A673 (cell line): ENCODE results near the gene TFB2M. TPM values are rescaled to one million over a fixed set of nuclear protein-coding genes. Genes with fewer than 3 reads are reported as not detected.

Experiments
- BruUV-seq: library from RNA; stranded (reverse); fragments of 400-500 nt; replicated peaks from 2 replicates; lab custom pipeline; 2021; lab: Mats Ljungman, UMichigan
- CTCF ChIA-PET: fragments of 300-600 bp; sonication (Branson Sonifier 250); formaldehyde crosslinking; loops from one replicate; lab custom pipeline; 2022; ENCODE audit warnings: antibody characterized with exemption; lab: Charles Lee
- POLR2A ChIA-PET: fragments of 300-600 bp; sonication (Branson Sonifier 250); formaldehyde crosslinking; loops from one replicate; lab custom pipeline; 2022; ENCODE audit warnings: antibody characterized with exemption; ENCODE audit not compliant: low non-redundant PET; lab: Charles Lee
- DNase-seq: peaks from one replicate; pipeline ENCODE4 v3.0.0-alpha.2; 2015; ENCODE audit warnings: low spot score
- H3K27ac ChIP-seq: fragments of 200-600 bp; sonication (generic); 2 replicates; pipeline ENCODE4 v1.5.1; 2016; ENCODE audit warnings: mixed run types, low read depth, mild to moderate bottlenecking, mixed read lengths, antibody characterized with exemption, low read length; ENCODE audit not compliant: poor library complexity, severe bottlenecking
- H3K27me3 ChIP-seq: fragments of 200-600 bp; sonication (generic); replicated peaks from 2 replicates; pipeline ENCODE4 v1.6.1; 2017; ENCODE audit warnings: mixed run types, low read depth, mild to moderate bottlenecking, mixed read lengths, antibody characterized with exemption, low read length; ENCODE audit not compliant: insufficient read depth, poor library complexity
- H3K36me3 ChIP-seq: fragments of 200-600 bp; sonication (generic); 2 replicates; pipeline ENCODE4 v1.6.1; 2016; ENCODE audit warnings: mixed run types, mild to moderate bottlenecking, mixed read lengths, antibody characterized with exemption, low read length; ENCODE audit not compliant: insufficient read depth, poor library complexity, severe bottlenecking
- H3K4me1 ChIP-seq: fragments of 200-600 bp; sonication (generic); 2 replicates; pipeline ENCODE4 v1.6.1; 2017; ENCODE audit warnings: mixed run types, mild to moderate bottlenecking, mixed read lengths, antibody characterized with exemption, low read length; ENCODE audit not compliant: insufficient read depth, poor library complexity, severe bottlenecking
- H3K4me3 ChIP-seq: fragments of 200-600 bp; sonication (generic); 2 replicates; pipeline ENCODE4 v1.5.1; 2016; ENCODE audit warnings: low read depth, mixed run types, mild to moderate bottlenecking, mixed read lengths, low read length; ENCODE audit not compliant: poor library complexity, severe bottlenecking
- H3K9me3 ChIP-seq: fragments of 200-600 bp; sonication (generic); 2 replicates; pipeline ENCODE4 v1.6.1; 2016; ENCODE audit warnings: mixed run types, low read depth, mild to moderate bottlenecking, mixed read lengths, antibody characterized with exemption, low read length; ENCODE audit not compliant: poor library complexity, severe bottlenecking
- CTCF ChIP-seq: fragments of 300-800, 200-600 bp; sonication (generic); conservative IDR thresholded peaks from 2 replicates; pipeline ENCODE4 v1.5.1; 2017; ENCODE audit warnings: low read depth, mild to moderate bottlenecking, antibody characterized with exemption, low read length, moderate library complexity, mixed read lengths
- EZH2 ChIP-seq: fragments of 200-600 bp; sonication (generic); IDR thresholded peaks from 2 replicates; pipeline ENCODE4 v1.6.1; 2017; ENCODE audit warnings: borderline replicate concordance, low read depth, mild to moderate bottlenecking, mixed read lengths, antibody characterized with exemption, low read length; ENCODE audit not compliant: poor library complexity, severe bottlenecking
- intact Hi-C: fragments of 100-400 bp; cut with micrococcal nuclease; formaldehyde crosslinking; loops from one replicate; pipeline ENCODE4 v1.10.0; 2022; ENCODE audit not compliant: unreplicated experiment
- total RNA-seq: library from RNA; stranded (reverse); gene quantifications from 2 replicates; pipeline ENCODE4 v1.2.3, GENCODE V29; 2021

Gene TFB2M
- total RNA-seq, 1 experiment from 2014 or later: 21.1 TPM

GRCh38 chr1:246600579-246600978 is 34.5 kb upstream of the TFB2M start:
- peaks cover 5% of the 10 kb centered on the region for H3K36me3 ChIP-seq
- no peak overlapping the region for H3K27ac ChIP-seq
- H3K4me1 ChIP-seq: no peaks in the 10 kb centered on the region
- intact Hi-C loops: no loop called here
- CTCF ChIA-PET: no interaction called here
- TF ChIP-seq CTCF (no peak), EZH2 (no peak)
- H3K4me3 ChIP-seq: no peak overlapping the region
- POLR2A ChIA-PET: interaction anchor here (0.5 kb wide), 1 partner anchor 62 kb away, joined by 4 read pairs; no protein-coding TSS in a partner anchor
- DNase-seq: no peak
- H3K27me3 ChIP-seq: no peaks in the 10 kb centered on the region
- H3K9me3 ChIP-seq: peaks cover 8% of the 10 kb centered on the region
- no TSS peak for BruUV-seq

- POLR2A ChIA-PET: no interaction called here
- H3K27me3 ChIP-seq: no peaks in the 10 kb centered on the region
- intact Hi-C loops: no loop called here
- DNase-seq: no peak
- CTCF ChIA-PET: no interaction called here
- peaks cover 8% of the 10 kb centered on the region for H3K9me3 ChIP-seq
- H3K4me3 ChIP-seq: no peak overlapping the region
- no peaks in the 10 kb centered on the region for H3K4me1 ChIP-seq
- H3K27ac ChIP-seq: no peak overlapping the region
- peaks cover 5% of the 10 kb centered on the region for H3K36me3 ChIP-seq
- TF ChIP-seq CTCF: no peak
- no peak for TF ChIP-seq EZH2
- BruUV-seq: no TSS peak
Observed at GRCh38 chr1:246599315-246599714, 33.3 kb upstream of the TFB2M start.

GRCh38 chr1:246597971-246598370 is 31.9 kb upstream of the TFB2M start:
- intact Hi-C loops: no loop called here
- POLR2A ChIA-PET: no interaction called here
- TF ChIP-seq EZH2 (no peak), CTCF (no peak)
- CTCF ChIA-PET: no interaction called here
- no peak overlapping the region for H3K4me3 ChIP-seq
- no peaks in the 10 kb centered on the region for H3K9me3 ChIP-seq
- H3K27ac ChIP-seq: no peak overlapping the region
- no peaks in the 10 kb centered on the region for H3K27me3 ChIP-seq
- peaks cover 5% of the 10 kb centered on the region for H3K4me1 ChIP-seq
- no peak for DNase-seq
- peaks cover 5% of the 10 kb centered on the region for H3K36me3 ChIP-seq
- no TSS peak for BruUV-seq
